ENCODE measurements around the gene TNFSF13B.

DNA sequence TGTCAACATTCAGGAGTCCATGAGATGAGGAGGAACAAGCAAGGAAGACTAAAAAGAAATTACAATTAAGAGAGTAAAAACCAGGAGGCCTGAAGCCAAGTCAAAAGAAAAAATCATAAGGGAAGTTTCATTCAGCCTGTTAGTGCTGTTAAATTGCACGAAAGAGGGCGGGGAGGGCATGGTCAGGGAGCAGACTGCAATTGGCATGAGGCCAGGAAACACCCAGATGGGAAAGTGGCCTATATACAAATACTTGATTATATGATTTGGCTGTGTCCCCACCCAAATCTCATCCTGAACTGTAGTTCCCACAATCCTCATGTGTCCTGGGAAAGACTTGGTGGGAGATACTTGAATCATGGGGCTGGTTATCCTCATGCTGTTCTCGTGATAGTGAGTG, 43.9 kb downstream of the TNFSF13B start:
- TF ChIP-seq MAX (IDR thresholded peaks at IDR 0.05) (no peak), POLR2A (IDR thresholded peaks at IDR 0.05; ENCODE audit: control extremely low read depth in 1 of 2, low read depth in 2 of 2, low read length in 2 of 2) (no peak), CHD2 (IDR thresholded peaks at IDR 0.05; ENCODE audit: low read length) (no peak), JUN (IDR thresholded peaks at IDR 0.05; ENCODE audit: low read depth, low read length) (no peak), SIN3A (conservative IDR thresholded peaks at IDR 0.05 in 1 of 2, IDR thresholded peaks at IDR 0.05 in 1 of 2; ENCODE audit: low read depth in 1 of 2, low read length in 2 of 2) (no peak), EGR1 (IDR thresholded peaks at IDR 0.05; ENCODE audit: borderline replicate concordance, low read depth, low read length) (no peak), POLR2AphosphoS5 (IDR thresholded peaks at IDR 0.05; ENCODE audit: low read depth, low read length) (no peak), NRF1 (IDR thresholded peaks at IDR 0.05; ENCODE audit: low read depth, low read length) (no peak), SP1 (IDR thresholded peaks at IDR 0.05; ENCODE audit: low read depth, low read length) (no peak)
- TF ChIP-seq, protein P1, sequence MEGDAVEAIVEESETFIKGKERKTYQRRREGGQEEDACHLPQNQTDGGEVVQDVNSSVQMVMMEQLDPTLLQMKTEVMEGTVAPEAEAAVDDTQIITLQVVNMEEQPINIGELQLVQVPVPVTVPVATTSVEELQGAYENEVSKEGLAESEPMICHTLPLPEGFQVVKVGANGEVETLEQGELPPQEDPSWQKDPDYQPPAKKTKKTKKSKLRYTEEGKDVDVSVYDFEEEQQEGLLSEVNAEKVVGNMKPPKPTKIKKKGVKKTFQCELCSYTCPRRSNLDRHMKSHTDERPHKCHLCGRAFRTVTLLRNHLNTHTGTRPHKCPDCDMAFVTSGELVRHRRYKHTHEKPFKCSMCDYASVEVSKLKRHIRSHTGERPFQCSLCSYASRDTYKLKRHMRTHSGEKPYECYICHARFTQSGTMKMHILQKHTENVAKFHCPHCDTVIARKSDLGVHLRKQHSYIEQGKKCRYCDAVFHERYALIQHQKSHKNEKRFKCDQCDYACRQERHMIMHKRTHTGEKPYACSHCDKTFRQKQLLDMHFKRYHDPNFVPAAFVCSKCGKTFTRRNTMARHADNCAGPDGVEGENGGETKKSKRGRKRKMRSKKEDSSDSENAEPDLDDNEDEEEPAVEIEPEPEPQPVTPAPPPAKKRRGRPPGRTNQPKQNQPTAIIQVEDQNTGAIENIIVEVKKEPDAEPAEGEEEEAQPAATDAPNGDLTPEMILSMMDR (IDR thresholded peaks at IDR 0.05; ENCODE audit: control extremely low read depth in 1 of 3, insufficient read depth in 1 of 3, low read depth in 1 of 3, low read length in 3 of 3), result no peak

Measured in H1 (cell line).